Measurements from ENCODE around the gene HDAC5. TPM values are rescaled to one million over a fixed set of nuclear protein-coding genes. Genes with fewer than 3 reads are reported as not detected.

The HDAC5 gene
- total and polyA plus RNA-seq, 7 donors: 15.3 to 87.5 (median 58.2) TPM

- WGBS, 2 donors: 59 to 84% methylated on average over 5 of the region's 5 CpGs
- intact Hi-C loops (cut with DNase I): no loop called here
- no peak overlapping the region for H3K4me3 ChIP-seq
- no peak overlapping the region for H3K27ac ChIP-seq
- DNase-seq: no peak
- H3K36me3 ChIP-seq: no peaks in the 10 kb centered on the region
- H3K9me3 ChIP-seq: no peaks in the 10 kb centered on the region
- H3K27me3 ChIP-seq: no peaks in the 10 kb centered on the region
- TF ChIP-seq CTCF (IDR thresholded peaks at IDR 0.05) (no peak), POLR2AphosphoS5 (IDR thresholded peaks at IDR 0.05) (no peak), POLR2A (IDR thresholded peaks at IDR 0.05) (no peak), EP300 (IDR thresholded peaks at IDR 0.05) (no peak)
- no peaks in the 10 kb centered on the region for H3K4me1 ChIP-seq
Observed at GRCh38 chr17:44130693-44131349, 7.4 kb upstream of the HDAC5 start.

GRCh38 chr17:44128383-44128782 lies 4.9 kb upstream of the HDAC5 start:
- intact Hi-C loops (cut with DNase I): no loop called here
- H3K4me1 ChIP-seq: peaks cover 0 to 10% (median 7%) of the 10 kb centered on the region in 4 donors
- no peak for DNase-seq
- no peak overlapping the region for H3K27ac ChIP-seq
- TF ChIP-seq EP300 (IDR thresholded peaks at IDR 0.05): no peak
- no peak for TF ChIP-seq POLR2AphosphoS5 (IDR thresholded peaks at IDR 0.05)
- TF ChIP-seq POLR2A (IDR thresholded peaks at IDR 0.05): no peak
- TF ChIP-seq CTCF (IDR thresholded peaks at IDR 0.05): no peak
- no peaks in the 10 kb centered on the region for H3K36me3 ChIP-seq
- no peaks in the 10 kb centered on the region for H3K9me3 ChIP-seq
- WGBS, 2 donors: 91% methylated on average over 7 of the region's 7 CpGs
- no peak overlapping the region for H3K4me3 ChIP-seq
- no peaks in the 10 kb centered on the region for H3K27me3 ChIP-seq

GRCh38 chr17:44124118-44124438 lies 637 bp upstream of the HDAC5 start:
- TF ChIP-seq EP300 (IDR thresholded peaks at IDR 0.05) (no peak), POLR2AphosphoS5 (IDR thresholded peaks at IDR 0.05) (peak in 1 of 4 donors; percentile 24), POLR2A (IDR thresholded peaks at IDR 0.05) (no peak), CTCF (IDR thresholded peaks at IDR 0.05) (no peak)
- DNase-seq: no peak
- Histone ChIP-seq H3K36me3 (no peaks in the 10 kb centered on the region), H3K27me3 (no peaks in the 10 kb centered on the region), H3K27ac (peak overlapping the region; percentile 93 to 95 (median 94)), H3K9me3 (no peaks in the 10 kb centered on the region), H3K4me3 (peak overlapping the region; percentile 82 to 97 (median 96)), H3K4me1 (peaks cover 0 to 49% (median 42%) of the 10 kb centered on the region in 4 donors)
- intact Hi-C loops (cut with DNase I): loop anchor here (2.0 to 5.0 kb wide), 3 partner anchors 17 to 217 kb away; partner anchors contain the start of genes HROB, MPP2 and TMUB2
- 1 to 7% methylated on average over 8 of the region's 8 CpGs for WGBS, 2 donors

- 2% methylated on average over 32 of the region's 32 CpGs for WGBS, 2 donors
- intact Hi-C loops (cut with DNase I): loop anchor here (2.0 to 5.0 kb wide), 3 partner anchors 52 to 216 kb away; partner anchors contain the start of genes G6PC3, MPP2 and TMUB2
Observed at GRCh38 chr17:44122816-44123355, 555 bp downstream of the HDAC5 start.

More at GRCh38 chr17:44122816-44123355, 555 bp downstream of the HDAC5 start:
- no peaks in the 10 kb centered on the region for H3K9me3 ChIP-seq
- DNase-seq: no peak
- peaks cover 0 to 61% (median 50%) of the 10 kb centered on the region in 4 donors for H3K4me1 ChIP-seq
- peak overlapping the region; percentile 82 to 97 (median 96) for H3K4me3 ChIP-seq
- TF ChIP-seq EP300 (IDR thresholded peaks at IDR 0.05) (no peak), POLR2AphosphoS5 (IDR thresholded peaks at IDR 0.05) (no peak), CTCF (IDR thresholded peaks at IDR 0.05) (no peak), POLR2A (IDR thresholded peaks at IDR 0.05) (no peak)
- H3K27ac ChIP-seq: peak overlapping the region; percentile 93 to 95 (median 94)
- H3K36me3 ChIP-seq: no peaks in the 10 kb centered on the region
- H3K27me3 ChIP-seq: no peaks in the 10 kb centered on the region
